Left kidney (tissue), 1 donor: ENCODE data around the gene HID1. TPM values are rescaled to one million over a fixed set of nuclear protein-coding genes. Genes with fewer than 3 reads are reported as not detected.

Experiments used
- polyA plus RNA-seq: library from polyadenylated mRNA; unstranded; fragments of 120-200 nt; gene quantifications from one replicate; pipeline ENCODE4 v1.2.1, GENCODE V29; 2013; ENCODE audit not compliant: insufficient read length

Gene HID1
- polyA plus RNA-seq, 1 donor = 10.8 TPM

Other genes starting within 250 kb of the HID1 start
- gene RAB37, start 235.5 kb downstream of the HID1 start, polyA plus RNA-seq = 6.6 TPM
- gene NHERF1, start 224.1 kb downstream of the HID1 start, polyA plus RNA-seq = 163 TPM
- 46.7 TPM for gene NAT9, start 196.4 kb downstream of the HID1 start, polyA plus RNA-seq
- gene GRIN2C, start 112.9 kb downstream of the HID1 start, polyA plus RNA-seq = 0.18 TPM
- 6.5 TPM for gene FDXR, start 99.8 kb downstream of the HID1 start, polyA plus RNA-seq
- 0.80 TPM for gene FADS6, start 79.1 kb downstream of the HID1 start, polyA plus RNA-seq
- 0.70 TPM for gene USH1G, start 49.5 kb downstream of the HID1 start, polyA plus RNA-seq
- not detected for gene OTOP2, start 48.5 kb downstream of the HID1 start, polyA plus RNA-seq
- not detected for gene OTOP3, start 36.9 kb downstream of the HID1 start, polyA plus RNA-seq
- 8.0 TPM for gene CDR2L, start 14.9 kb upstream of the HID1 start, polyA plus RNA-seq
- 28.0 TPM for gene MRPL58, start 39.9 kb upstream of the HID1 start, polyA plus RNA-seq
- 325 TPM for gene ATP5PD, start 74.2 kb upstream of the HID1 start, polyA plus RNA-seq
- gene KCTD2, start 74.5 kb upstream of the HID1 start, polyA plus RNA-seq = 30.4 TPM
- 29.5 TPM for gene SLC16A5, start 115.2 kb upstream of the HID1 start, polyA plus RNA-seq
- 14.0 TPM for gene ARMC7, start 137.2 kb upstream of the HID1 start, polyA plus RNA-seq
- gene NT5C, start 159.0 kb upstream of the HID1 start, polyA plus RNA-seq = 40.0 TPM
- 86.1 TPM for gene JPT1, start 181.8 kb upstream of the HID1 start, polyA plus RNA-seq
- gene SUMO2, start 210.2 kb upstream of the HID1 start, polyA plus RNA-seq = 705 TPM
- 84.0 TPM for gene NUP85, start 232.9 kb upstream of the HID1 start, polyA plus RNA-seq